Gastroesophageal sphincter (tissue), 4 donors: ENCODE results near the gene ALKBH3. TPM values are rescaled to one million over a fixed set of nuclear protein-coding genes. Genes with fewer than 3 reads are reported as not detected.

Experiments
- ATAC-seq: fragments of 150-250 bp; one replicate; pipeline ENCODE4 v1.9.1; 2016; ENCODE audit warnings: mild to moderate bottlenecking, moderate library complexity
- H3K27ac ChIP-seq, 4 donors: fragments of 200-600 bp; sonication (generic) in 3 of 4; 1 replicate in 3 of 4; 2 replicates in 1 of 4; pipeline ENCODE4 v1.5.1; 2016 to 2019
- H3K27me3 ChIP-seq: fragments of 200-600 bp; sonication (generic); one replicate; pipeline ENCODE4 v1.5.1; 2019
- H3K36me3 ChIP-seq, 2 donors: fragments of 200-600 bp; sonication (generic); one replicate each; pipeline ENCODE4 v1.5.1; 2019; ENCODE audit warnings: control low read depth in 1 of 2
- H3K4me1 ChIP-seq, 3 donors: fragments of 200-600 bp; sonication (generic); 1 replicate in 2 of 3; 2 replicates in 1 of 3; pipeline ENCODE4 v1.5.1; 2016 to 2019; ENCODE audit warnings: control low read depth in 2 of 3
- H3K4me3 ChIP-seq, 2 donors: fragments of 200-600 bp; sonication (generic); one replicate each; pipeline ENCODE4 v1.5.1; 2019; ENCODE audit warnings: mild to moderate bottlenecking in 1 of 2, moderate library complexity in 1 of 2
- H3K9me3 ChIP-seq, 3 donors: fragments of 200-600 bp; sonication (generic); one replicate each; pipeline ENCODE4 v1.5.1; 2017 to 2019; ENCODE audit warnings: control low read depth in 2 of 3
- EP300 ChIP-seq: sonication (generic); formaldehyde crosslinking; IDR thresholded peaks from one replicate; pipeline ENCODE4 v1.6.1; 2017; ENCODE audit warnings: antibody characterized with exemption, mild to moderate bottlenecking
- POLR2A ChIP-seq, 2 donors: fragments of 450-650 bp; IDR thresholded peaks; one replicate each; pipeline ENCODE4 v1.6.1; 2017; ENCODE audit warnings: antibody characterized with exemption in 2 of 2, mild to moderate bottlenecking in 2 of 2, moderate library complexity in 1 of 2
- POLR2AphosphoS5 ChIP-seq: sonication (generic); formaldehyde crosslinking; IDR thresholded peaks from one replicate; pipeline ENCODE4 v1.6.1; 2017; ENCODE audit warnings: antibody characterized with exemption
- WGBS, 2 donors: methylation state at CpG; one replicate each; pipeline ENCODE4 v1.1.5; 2018; ENCODE audit warnings: low coverage in 1 of 2; 5-methylcytosine and 5-hydroxymethylcytosine counted together
- total RNA-seq, 4 donors: library from RNA; depleted of rRNA; stranded (reverse); fragments of >200 nt; gene quantifications; one replicate each; pipeline ENCODE4 v1.1.0, GENCODE V29; 2016
- TF ChIP-seq, protein P1 (sequence below), 4 experiments: fragments of 200-600 bp in 2 of 4; fragments of 450-650 bp in 2 of 4; sonication (generic) in 1 of 4; IDR thresholded peaks; one replicate each; pipeline ENCODE4 v1.5.1; 2017 to 2019; ENCODE audit warnings: antibody characterized with exemption in 4 of 4, mild to moderate bottlenecking in 2 of 4, moderate library complexity in 2 of 4

The ALKBH3 gene
- total RNA-seq, 4 donors from 2014 or later = 24.0 to 41.3 (median 37.1) TPM

DNA sequence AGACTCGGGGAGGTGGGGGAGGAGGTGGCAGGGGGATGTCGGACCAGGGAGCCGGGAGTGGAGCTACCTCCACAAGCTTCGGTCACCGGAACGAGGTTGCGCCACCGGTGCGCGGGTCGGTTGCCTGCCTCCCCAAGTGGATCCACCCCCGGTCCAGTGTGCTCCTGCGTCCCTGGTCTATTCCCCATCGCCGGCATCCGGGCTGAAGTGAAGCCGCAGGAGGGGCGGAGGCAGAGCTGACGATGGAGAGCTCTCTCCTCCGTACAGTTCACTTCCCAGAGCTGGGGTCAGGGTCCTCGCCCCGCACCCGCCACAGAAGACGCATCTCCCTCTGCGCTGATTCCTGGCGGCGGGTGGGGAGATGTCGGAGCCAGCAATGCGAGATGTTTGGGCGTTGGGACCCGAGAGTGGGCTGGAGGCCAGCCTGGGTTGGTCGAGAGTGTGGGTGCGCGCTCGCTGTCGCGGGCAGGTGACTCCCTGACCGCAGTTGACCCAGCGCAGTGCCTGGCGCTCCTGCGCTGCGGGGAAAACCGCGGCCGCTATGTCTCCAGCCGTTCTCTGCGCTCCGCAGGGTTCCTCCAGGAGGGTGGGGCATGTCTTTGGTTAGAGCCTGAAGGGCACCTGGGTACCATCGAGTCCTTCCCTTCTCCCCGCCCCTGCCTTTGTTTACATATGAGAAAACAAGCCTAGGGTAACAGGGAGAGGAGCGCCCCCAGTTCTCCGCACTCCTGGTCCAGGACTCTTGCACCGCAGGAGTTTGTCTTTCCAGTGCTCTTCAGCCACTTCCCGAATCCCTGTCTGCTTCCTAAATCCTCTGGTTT, 63.5 kb downstream of the ALKBH3 start:
- Histone ChIP-seq H3K9me3 (no peaks in the 10 kb centered on the region), H3K27me3 (peaks cover 16% of the 10 kb centered on the region), H3K27ac (peak overlapping the region in 3 of 4 donors; percentile 93 to 96 (median 95)), H3K36me3 (no peaks in the 10 kb centered on the region), H3K4me3 (peak overlapping the region; percentile 50 to 81), H3K4me1 (peaks cover 0 to 36% (median 5%) of the 10 kb centered on the region in 3 donors)
- peak; percentile 70 for TF ChIP-seq POLR2AphosphoS5
- TF ChIP-seq, protein P1, sequence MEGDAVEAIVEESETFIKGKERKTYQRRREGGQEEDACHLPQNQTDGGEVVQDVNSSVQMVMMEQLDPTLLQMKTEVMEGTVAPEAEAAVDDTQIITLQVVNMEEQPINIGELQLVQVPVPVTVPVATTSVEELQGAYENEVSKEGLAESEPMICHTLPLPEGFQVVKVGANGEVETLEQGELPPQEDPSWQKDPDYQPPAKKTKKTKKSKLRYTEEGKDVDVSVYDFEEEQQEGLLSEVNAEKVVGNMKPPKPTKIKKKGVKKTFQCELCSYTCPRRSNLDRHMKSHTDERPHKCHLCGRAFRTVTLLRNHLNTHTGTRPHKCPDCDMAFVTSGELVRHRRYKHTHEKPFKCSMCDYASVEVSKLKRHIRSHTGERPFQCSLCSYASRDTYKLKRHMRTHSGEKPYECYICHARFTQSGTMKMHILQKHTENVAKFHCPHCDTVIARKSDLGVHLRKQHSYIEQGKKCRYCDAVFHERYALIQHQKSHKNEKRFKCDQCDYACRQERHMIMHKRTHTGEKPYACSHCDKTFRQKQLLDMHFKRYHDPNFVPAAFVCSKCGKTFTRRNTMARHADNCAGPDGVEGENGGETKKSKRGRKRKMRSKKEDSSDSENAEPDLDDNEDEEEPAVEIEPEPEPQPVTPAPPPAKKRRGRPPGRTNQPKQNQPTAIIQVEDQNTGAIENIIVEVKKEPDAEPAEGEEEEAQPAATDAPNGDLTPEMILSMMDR (IDR thresholded peaks at IDR 0.05) = no peak
- no peak for TF ChIP-seq EP300
- peak in 1 of 2 donors; percentile 11 for TF ChIP-seq POLR2A (IDR thresholded peaks at IDR 0.05)
- 4% methylated on average over 4 of the region's 54 CpGs; no CpG with 5 or more reads in 1 of the 2 donors for WGBS, 2 donors
- no peak for ATAC-seq

DNA sequence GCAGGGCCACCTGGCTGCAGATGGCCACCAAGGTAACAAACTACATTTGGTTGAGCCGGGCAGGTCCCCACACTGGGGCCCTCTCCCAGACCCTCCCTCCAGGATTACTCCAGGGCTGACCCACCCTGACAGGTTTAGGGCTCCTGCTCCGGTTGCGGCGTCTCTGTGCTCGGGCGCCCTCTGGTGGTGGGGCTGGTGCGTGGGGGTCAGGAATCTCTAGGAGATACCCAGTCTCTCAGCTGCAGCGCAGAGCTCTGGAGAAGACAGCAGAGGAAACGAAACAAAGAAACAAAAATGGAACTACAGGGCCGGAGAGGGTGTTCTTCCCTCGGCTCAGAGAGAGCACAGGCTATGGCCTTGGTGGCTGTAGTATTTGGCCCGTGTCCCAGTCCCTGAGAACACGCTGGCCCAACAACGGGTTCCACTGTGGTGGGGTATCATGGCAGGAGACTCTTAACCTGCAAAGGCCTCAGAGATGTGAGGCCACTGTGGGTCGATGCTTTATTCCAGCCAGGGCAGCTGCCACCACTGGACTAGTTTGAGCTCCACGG, 64.2 kb downstream of the ALKBH3 start:
- 29 to 38% methylated on average over 4 to 8 of the region's 16 CpGs for WGBS, 2 donors
- Histone ChIP-seq H3K27me3 (peaks cover 16% of the 10 kb centered on the region), H3K9me3 (no peaks in the 10 kb centered on the region), H3K4me1 (peaks cover 0 to 36% (median 5%) of the 10 kb centered on the region in 3 donors), H3K4me3 (peak overlapping the region; percentile 50 to 81), H3K36me3 (no peaks in the 10 kb centered on the region), H3K27ac (peak overlapping the region in 3 of 4 donors; percentile 93 to 96 (median 95))
- ATAC-seq = peak; percentile 31
- TF ChIP-seq POLR2AphosphoS5 (peak; percentile 34), EP300 (no peak), POLR2A (IDR thresholded peaks at IDR 0.05) (no peak)
- TF ChIP-seq, protein P1 (IDR thresholded peaks at IDR 0.05) = peak in 3 of 4 experiments; percentile 79 to 88 (median 88)

DNA sequence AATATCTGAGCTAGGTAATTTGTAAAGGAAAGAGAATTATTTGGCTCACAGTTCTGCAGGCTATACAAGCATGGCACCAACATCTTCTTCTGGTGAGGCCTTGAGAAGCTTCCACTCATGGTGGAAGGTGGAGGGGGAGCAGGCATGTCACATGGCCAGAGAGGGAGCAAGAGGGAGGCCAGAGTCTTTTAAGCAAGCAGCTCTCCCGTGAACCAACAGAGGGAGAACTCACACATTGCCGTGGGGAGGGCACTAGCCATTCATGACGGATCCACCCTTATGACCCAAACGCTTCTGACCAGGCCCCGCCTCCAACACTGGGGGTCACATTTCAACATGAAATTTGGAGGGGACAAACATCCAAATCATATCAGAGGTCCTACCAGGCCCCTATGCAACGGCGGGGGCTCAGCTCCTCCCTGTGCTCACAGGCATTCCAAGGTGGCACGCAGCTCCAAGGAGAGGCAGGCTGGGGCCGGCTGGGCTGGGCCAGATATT, 66.4 kb downstream of the ALKBH3 start:
- WGBS, 2 donors = 30% methylated on average over 4 of the region's 9 CpGs; no CpG with 5 or more reads in 1 of the 2 donors
- no peak overlapping the region for H3K4me3 ChIP-seq
- peaks cover 16% of the 10 kb centered on the region for H3K27me3 ChIP-seq
- peaks cover 0 to 28% (median 5%) of the 10 kb centered on the region in 3 donors for H3K4me1 ChIP-seq
- H3K27ac ChIP-seq = peak overlapping the region in 1 of 4 donors; percentile 26
- ATAC-seq = no peak
- no peaks in the 10 kb centered on the region for H3K9me3 ChIP-seq
- H3K36me3 ChIP-seq = no peaks in the 10 kb centered on the region
- TF ChIP-seq POLR2AphosphoS5 = peak; percentile 50
- TF ChIP-seq EP300 = no peak
- TF ChIP-seq, protein P1 (IDR thresholded peaks at IDR 0.05) = peak in 3 of 4 experiments; percentile 42 to 55 (median 45)

DNA sequence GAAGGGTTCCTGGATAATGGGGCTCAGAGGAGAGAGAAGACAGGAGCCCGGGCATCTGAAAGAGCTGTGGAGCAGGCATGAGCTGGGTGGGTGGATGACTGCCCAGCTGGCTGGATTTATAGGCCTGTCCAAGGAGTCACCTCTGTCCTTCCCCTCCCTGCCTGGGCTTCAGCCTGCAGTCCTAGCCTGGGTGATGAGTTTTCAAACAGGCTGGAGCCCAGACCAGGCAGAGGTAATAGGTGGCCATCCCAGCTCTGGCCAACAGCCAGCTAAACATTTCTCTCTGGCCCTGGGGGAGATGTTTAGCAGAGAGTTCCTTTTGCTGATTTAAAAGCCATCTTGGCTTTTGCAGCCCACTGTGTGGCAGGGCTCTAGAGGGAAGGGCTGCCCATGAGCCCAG, 67.2 kb downstream of the ALKBH3 start:
- H3K27ac ChIP-seq = no peak overlapping the region
- TF ChIP-seq EP300 = no peak
- TF ChIP-seq POLR2AphosphoS5 = peak; percentile 32
- TF ChIP-seq, protein P1 (IDR thresholded peaks at IDR 0.05) = no peak

More for the DNA sequence above, 67.2 kb downstream of the ALKBH3 start:
- Histone ChIP-seq H3K4me3 (no peak overlapping the region), H3K27me3 (peaks cover 16% of the 10 kb centered on the region), H3K4me1 (peaks cover 0 to 26% (median 5%) of the 10 kb centered on the region in 3 donors), H3K36me3 (no peaks in the 10 kb centered on the region), H3K9me3 (no peaks in the 10 kb centered on the region)
- no peak for ATAC-seq
- WGBS, 2 donors = 50% methylated on average over 1 of the region's 1 CpG; no CpG with 5 or more reads in 1 of the 2 donors
